Skin epidermis (tissue), 12 donors: ENCODE measurements around the gene KCNMA1.

Experiments
- H3K27ac ChIP-seq, 21 experiments: fragments of 200-600 bp; sonication (generic) in 11 of 21; one replicate each; pipeline ENCODE4 v1.5.0; 2020; ENCODE audit warnings: mild to moderate bottlenecking in 3 of 21, inconsistent platforms in 2 of 21, moderate library complexity in 2 of 21
- H3K4me3 ChIP-seq, 7 experiments: fragments of 200-600 bp; sonication (generic) in 2 of 7; one replicate each; pipeline ENCODE4 v1.5.0; 2020; ENCODE audit warnings: inconsistent platforms in 2 of 7, mild to moderate bottlenecking in 2 of 7, moderate library complexity in 1 of 7

KCNMA1 gene

DNA sequence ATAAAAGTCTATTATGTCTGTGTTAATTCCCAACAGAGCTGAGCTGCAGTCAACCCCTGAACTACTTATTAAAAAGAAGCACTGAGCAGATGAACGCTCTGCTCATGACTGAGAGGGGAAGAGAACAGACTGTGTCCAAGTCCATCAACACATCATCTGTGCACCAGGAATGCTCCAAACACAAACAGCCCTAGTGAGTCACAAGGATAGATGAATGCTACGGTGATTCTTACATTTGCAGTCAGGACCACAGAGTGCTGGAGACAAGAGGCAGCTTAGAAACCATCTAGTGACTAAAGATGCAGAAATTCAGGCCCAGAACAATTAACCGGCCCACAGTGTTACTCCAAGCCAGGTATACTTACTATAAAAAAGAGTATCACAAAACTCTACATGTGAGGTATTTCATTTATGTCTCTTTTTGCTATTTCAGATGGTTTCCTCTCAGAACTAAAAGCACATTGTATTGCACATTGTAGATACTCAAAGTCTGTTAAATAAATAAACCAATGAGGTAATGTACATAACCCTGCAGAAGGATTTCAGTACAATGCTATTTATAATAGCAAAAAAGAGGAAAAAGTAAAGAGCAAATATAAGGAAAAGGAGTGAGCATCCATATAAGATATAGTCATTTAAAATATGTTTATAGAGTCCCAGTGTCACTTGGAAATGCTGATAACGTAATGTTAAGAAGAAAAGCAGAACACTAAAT lies 159.2 kb downstream of the KCNMA1 start:
- no peak overlapping the region for H3K27ac ChIP-seq
- no peak overlapping the region for H3K4me3 ChIP-seq

DNA sequence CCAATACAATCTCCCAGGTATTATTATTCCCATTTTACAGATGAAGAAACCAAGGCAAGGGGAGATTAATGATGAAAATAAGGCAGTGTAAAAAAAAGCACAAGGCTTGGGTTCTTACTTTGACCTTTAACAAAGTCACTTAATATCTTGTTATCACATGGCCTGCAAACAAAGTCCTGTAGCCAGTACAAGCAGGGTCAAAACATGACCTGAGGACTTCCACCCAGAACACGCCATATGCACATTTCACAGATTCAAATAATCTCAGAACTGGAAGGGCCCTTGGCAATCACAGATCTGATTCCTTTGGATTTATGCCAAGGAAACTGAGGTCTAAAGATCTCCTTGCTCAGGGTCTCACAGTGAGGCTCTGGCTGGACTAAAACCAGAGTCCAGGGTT lies 162.1 kb downstream of the KCNMA1 start:
- H3K4me3 ChIP-seq: no peak overlapping the region
- no peak overlapping the region for H3K27ac ChIP-seq

DNA sequence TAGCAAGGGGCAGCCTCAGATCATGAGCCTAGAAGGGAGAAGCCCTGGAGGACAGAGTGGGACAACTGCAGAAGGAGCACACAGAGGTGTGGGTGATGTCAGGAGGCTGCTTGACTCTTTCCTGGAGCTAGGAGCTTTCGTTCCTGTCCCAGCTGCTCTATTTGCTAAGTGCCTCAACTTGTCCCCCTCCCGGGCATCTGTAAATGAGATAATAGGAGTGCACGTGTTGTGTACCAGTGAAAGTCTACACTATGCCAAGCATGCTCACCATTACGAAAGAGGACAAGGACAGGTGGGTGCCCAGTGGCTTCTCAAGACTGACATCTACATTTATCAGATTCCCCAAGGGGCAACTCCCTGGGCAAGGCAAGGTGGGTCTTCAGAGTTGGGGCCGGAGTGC lies 162.7 kb downstream of the KCNMA1 start:
- H3K27ac ChIP-seq: no peak overlapping the region
- H3K4me3 ChIP-seq: no peak overlapping the region

DNA sequence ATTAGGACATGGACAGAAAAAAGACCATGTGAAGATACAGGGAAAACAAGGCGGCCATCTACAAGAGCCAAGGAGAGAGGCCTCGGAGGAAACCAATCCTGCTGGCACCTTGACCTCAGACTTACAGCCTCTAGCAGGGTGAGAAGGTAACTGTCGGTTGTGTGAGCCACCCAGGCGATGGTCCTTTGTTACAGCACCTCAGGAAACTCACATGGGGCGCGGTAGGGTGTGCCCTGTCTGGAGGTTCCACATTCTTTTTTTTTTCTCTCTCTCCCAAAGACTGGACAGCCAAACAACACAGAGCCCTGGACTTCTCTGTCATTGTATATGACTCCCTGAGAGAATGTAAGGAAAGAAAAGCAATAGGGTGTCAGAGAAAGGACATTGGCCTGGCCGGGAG lies 163.2 kb downstream of the KCNMA1 start:
- no peak overlapping the region for H3K4me3 ChIP-seq
- no peak overlapping the region for H3K27ac ChIP-seq

DNA sequence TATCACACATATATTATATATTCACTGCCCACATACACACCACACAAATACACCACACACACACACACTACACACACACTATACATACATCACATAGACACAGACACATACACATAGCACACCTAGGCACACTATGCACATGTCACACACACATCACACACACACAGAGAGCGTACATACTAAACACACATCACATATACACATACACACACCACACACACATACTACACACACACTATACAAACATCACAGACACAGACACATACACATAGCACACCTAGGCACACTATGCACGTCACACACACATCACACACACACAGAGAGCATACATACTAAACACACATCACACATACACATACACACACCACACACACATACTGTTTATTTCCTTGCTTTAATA lies 165.5 kb downstream of the KCNMA1 start:
- Histone ChIP-seq H3K4me3 (no peak overlapping the region), H3K27ac (no peak overlapping the region)

DNA sequence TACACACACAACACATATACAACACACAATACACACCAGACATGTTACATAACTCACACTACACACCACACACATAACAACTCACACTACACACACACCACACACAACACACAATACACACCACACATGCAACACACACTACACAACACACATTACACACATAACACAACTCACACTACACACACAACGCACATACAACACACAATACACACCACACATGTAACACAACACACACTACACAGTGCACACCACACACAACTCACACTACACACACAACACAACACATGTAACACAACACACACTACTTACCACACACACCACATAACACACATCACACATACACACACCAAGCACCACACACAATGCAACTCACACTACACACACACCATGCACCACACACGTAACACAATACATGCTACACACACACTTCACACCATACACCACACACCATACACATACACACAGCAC lies 166.5 kb downstream of the KCNMA1 start:
- no peak overlapping the region for H3K27ac ChIP-seq
- no peak overlapping the region for H3K4me3 ChIP-seq

DNA sequence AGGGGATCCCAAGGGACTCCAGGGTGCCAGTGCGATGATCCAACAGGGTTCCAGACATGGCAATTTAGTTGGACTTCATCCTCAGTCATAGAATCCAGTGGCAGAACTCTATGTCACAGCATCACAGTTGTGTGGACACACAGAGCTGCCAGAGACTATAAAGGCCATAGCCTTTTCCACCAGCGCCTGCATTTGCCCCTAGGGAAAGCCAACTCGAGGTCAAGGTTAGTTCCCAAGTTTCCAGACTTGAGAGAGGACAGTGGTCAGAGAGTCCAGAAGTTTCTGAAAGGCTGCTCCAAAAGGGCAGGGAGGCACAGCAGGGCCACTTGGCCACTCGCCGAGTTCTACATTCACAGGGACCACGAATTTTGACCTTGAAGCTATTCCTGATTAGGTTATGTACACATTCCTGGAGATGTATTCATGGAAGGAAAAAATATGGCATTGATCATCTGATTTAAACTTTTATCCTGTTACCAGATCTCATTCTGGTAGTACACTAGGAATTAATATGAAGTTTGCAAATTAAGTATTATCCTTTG lies 170.1 kb downstream of the KCNMA1 start:
- Histone ChIP-seq H3K4me3 (no peak overlapping the region), H3K27ac (no peak overlapping the region)

DNA sequence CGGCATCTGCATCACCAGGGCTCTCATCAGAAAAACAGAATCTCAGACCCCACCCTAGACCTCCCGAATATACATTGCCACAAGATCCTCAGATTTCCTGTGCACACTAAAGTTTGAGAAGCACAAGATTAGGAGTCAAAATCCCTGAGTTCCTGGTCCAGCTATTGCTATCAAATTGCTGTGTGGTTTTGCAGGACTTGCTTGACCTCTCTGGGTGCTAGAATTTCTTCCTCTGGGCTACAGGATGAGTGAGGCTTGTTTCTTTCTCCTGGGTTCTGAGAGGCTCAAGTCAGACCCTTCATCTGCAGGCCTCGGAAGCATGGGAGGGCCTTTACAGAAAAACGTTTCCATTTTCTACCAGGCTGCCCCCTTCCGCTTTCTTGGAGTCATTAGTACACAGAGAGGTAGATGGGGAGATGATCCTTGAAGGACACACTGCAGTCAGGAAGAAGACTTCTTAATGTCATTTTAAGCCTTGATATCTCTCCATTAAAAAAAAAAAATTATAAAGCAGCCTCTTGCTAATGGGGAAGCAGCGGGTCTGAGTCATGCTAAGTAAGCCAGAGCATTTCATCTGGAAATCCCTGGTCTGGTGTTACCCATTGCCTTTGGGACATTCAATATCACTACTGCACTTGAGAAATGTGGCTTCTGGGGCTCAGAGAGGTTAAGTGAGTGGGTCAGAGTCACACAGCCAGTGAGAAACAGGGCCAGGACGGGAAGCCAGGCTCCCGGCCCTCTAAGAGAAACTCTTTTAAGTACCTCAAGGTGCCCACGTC lies 173.5 kb downstream of the KCNMA1 start:
- no peak overlapping the region for H3K27ac ChIP-seq
- no peak overlapping the region for H3K4me3 ChIP-seq

DNA sequence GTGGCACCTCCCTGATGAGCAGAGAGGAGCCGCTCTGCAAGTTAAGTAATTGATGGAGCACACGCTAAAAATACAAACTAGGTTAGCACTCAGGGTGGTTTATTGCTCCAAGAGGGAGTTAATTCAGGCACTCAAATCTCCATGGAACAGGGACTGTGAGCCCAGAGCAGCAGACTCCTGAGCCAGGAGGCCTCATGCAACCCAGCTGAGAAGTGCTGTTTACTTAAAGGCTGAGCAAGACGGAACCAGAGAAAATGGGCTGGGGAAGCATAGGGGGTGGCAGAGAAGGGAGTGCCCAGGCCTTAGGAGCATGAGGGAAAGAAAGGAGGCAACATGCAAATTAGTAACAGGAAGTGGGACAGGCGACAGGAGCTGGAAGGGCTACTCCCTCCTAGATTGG lies 174.1 kb downstream of the KCNMA1 start:
- H3K27ac ChIP-seq: no peak overlapping the region
- H3K4me3 ChIP-seq: no peak overlapping the region

DNA sequence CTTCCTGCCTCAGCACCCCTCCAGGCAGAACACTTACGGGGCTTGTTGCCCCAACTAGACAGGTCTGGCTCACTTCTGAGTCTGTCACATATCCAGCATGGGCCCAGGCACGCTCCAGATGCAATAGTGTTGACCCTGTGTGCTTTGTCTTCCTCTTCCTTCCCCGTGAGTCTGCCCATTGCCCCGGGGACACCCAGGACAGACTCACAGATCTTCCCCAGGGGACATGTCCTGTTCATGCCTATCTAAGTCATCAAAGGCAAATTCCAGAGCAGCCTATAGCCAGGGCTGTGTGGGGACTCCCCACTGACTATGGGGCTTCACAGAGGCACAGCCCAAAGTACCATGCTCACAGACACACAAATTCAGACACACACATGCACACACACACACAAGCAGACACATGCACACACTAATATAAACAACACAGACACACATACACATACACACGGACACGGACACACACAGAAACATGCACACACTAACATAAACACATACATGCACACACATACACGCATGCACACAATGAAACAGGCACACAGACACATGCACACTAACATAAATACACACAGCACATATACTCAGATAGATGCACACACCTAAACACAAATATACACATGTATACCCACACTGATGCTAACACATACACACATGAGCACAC lies 175.8 kb downstream of the KCNMA1 start:
- H3K27ac ChIP-seq: no peak overlapping the region

DNA sequence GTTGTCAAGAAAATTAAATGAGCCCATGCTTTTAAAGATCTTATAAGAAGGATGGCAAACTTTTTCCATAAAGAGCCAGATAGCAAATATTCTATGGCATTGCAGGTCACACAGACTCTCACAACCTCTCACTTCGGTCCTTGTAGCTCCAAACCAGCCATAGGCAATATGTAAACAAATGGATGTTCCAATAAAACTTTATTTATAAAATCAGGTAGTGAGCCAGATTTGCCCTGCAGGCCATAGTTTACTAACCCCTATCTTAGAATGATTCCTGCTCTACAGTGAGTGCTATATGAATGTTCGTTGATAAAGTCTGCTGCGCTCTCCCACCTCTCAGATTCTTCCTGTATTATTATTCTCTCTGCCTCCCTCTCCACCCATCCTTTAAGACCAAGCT lies 177.7 kb downstream of the KCNMA1 start:
- H3K27ac ChIP-seq: no peak overlapping the region

More for the DNA sequence above, 175.8 kb downstream of the KCNMA1 start:
- no peak overlapping the region for H3K4me3 ChIP-seq

DNA sequence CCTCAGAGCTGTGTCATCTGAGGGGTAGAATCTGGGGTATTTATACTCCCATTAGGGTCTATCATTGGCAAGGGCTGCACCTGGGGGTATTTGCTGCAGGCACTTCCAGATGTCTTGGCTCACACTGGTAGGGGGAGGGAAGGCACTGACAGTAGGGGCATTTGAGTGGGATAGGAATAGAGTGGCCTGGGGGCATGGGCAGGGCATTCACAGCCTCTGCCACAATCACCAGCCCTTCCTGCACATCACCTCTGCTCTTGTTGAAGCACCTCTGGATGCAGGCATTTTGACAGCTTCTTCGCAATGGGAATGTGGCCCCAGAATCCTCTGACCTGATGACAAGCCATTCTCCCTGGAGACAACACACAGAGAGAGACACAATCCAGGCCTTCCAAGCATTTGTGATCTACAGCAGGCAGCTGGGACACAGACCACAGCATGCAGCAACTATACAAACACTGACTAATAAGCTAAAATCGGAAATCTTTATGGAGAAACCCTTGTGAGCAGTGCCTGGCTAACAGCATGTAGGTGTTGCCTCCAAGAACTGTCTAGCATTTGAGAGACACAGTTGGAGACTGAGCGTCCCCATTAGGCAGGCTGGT lies 178.5 kb downstream of the KCNMA1 start:
- Histone ChIP-seq H3K27ac (no peak overlapping the region), H3K4me3 (no peak overlapping the region)

More for the DNA sequence above, 177.7 kb downstream of the KCNMA1 start:
- no peak overlapping the region for H3K4me3 ChIP-seq

DNA sequence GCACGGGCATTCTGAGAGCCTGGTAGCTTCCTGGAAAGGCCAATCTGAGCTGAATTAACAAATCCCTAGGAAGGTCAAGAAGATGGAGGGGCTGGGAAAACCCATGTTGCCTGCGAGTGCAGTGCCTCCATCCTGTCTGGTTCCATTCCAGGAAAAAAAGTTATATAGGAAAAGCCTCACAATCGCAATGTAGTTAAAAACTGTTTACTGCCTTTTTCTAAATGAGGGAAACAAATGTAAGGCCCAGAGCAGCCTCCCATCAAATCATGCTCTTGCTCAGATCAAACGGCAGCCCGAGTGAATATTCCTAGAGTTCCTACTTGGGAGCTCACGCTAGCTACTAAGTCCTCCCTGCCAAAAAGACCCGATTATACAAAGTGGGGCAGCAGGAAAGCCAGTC lies 179.9 kb downstream of the KCNMA1 start:
- H3K4me3 ChIP-seq: no peak overlapping the region
- H3K27ac ChIP-seq: no peak overlapping the region

DNA sequence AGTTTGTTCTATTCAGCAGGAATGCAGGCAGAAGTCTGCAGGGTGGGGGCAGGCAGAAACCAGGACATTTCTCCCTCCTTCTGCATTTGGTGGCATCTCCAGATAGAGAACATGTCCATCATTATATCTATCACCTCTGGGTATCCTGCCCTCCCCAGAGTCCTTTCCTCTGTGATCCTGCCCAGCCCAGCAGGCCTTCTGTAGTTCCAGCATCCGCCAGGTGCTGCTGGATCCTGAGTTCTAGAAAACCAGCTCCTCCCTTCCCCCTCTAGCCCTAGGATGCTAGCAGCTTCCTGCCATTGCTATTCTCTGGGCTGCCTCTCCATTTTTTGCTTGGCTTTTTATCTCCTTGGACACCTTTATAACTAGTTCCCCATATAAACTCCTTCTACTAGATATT lies 180.3 kb downstream of the KCNMA1 start:
- Histone ChIP-seq H3K4me3 (no peak overlapping the region), H3K27ac (no peak overlapping the region)

DNA sequence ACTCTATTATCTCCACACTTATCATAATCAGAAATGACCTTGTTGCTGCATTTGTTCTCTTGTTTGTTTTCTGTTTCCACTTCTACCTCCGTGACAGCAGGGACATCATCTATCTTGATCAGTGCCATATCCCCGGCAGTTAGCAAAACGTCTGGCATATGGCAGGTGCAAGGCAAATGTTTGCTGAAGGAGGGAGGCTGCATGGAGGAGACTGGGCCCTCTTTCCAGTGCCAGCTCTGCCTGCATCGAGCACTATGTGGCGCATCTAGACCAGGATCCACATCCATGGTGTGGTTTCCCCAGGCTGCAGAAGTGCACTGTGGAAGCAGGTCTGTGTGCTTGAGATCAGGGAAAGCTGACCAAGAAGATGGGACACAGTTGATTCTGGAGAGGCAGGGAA lies 181.2 kb downstream of the KCNMA1 start:
- no peak overlapping the region for H3K4me3 ChIP-seq
- H3K27ac ChIP-seq: no peak overlapping the region

DNA sequence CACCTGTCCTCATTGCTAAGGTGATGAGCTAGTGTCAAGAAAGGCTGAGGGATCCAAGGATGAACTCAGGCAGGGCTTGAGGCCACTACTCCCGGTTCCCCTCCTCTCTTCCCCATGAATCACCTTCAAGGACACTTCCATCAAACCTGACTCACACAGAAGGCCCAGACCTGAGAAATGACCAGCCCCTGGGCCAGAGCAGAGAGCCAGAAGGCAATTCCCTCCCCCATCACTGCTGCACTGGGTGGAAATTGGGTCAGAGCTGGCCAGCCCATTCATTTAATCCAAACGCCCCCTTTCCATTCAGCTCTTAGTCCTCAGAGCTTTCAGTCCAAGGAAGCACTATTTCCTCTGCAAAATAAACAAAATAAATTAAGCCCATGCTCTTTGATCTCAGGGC lies 182.0 kb downstream of the KCNMA1 start:
- Histone ChIP-seq H3K4me3 (no peak overlapping the region), H3K27ac (no peak overlapping the region)

DNA sequence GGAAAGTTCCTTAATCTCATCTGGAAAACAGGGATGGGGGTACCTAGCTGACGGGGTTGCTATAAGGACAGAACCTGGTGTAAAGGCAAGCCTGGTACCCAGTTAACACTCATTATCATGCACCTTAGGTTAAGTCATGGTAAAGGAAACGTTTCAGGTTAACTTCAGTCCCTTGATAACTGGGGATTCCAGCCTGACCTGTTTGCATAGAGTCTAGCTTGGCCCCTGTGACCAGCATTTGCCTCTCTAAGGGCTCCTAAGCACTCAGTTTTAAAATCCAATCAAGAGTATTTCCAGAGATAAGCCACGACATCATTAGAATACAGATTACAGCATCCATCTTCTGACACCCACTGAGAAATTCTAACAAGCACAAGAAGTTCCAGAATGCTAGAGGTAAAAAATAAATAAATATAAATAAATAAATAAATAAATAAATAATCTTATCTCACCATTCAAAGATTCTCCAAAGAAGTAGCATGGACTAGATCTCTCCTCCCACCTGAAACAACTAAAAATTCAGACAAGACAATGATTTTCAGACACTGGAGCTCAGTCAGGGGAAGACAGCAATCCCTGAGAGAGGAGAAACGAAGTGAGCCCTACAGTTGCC lies 184.6 kb downstream of the KCNMA1 start:
- H3K4me3 ChIP-seq: no peak overlapping the region
- no peak overlapping the region for H3K27ac ChIP-seq

DNA sequence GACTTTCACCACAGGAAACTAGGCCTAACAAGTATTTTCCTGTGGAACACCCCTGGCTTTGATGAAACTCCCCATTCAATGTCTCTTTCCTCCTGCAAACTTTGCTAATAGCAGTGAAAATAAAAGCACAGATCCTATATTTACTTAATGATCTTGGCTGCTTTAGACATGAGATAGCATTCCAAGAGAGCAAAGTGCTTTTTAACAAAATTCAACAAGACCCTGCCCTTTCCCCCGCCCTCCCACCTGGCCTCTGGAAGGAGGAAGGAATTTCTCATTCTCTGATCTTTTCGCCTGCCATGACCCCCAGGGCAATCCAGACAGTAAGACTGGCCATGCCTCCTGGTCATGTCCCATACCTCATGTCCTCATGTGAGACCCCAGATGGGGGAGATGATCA lies 185.7 kb downstream of the KCNMA1 start:
- H3K4me3 ChIP-seq: no peak overlapping the region
- no peak overlapping the region for H3K27ac ChIP-seq

DNA sequence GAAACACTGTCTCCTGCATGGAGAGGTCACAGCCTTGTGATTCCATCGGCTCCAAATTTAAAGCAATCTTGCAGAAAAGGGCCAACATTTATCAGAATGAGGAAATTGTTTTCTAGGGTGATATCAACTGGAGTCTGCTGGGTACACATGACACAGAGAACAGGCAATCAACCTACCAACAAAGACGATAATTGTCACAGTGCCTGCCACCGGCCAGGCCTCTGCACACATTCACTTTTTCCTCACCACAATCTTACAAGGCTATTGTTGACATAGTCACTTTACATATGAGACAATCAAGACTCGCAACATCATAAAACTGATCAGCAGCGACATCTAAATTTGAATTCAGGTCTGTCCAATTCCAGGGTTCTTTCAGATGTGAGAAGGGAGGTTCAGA lies 189.4 kb downstream of the KCNMA1 start:
- H3K4me3 ChIP-seq: no peak overlapping the region
- no peak overlapping the region for H3K27ac ChIP-seq

DNA sequence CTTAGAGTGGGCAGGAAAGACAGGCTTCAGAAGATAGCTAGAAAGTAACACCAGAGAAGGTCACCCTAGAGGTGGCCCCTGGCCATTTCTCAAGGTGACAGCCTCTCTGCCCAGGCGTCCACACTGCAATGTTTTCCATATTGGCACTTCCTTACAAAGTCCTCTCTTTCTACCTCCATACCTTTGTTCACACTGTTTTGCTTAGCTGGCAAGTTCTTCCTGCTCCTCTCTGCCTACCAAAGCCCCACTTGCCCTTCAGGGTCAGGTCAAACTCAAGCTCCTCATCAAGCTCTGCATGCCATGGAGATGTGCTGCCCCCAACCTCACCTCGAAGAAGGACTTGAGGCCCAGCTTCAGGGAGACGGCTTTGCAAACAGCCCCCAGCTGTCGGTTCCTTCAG lies 190.9 kb downstream of the KCNMA1 start:
- no peak overlapping the region for H3K27ac ChIP-seq
- no peak overlapping the region for H3K4me3 ChIP-seq
